Liver (tissue), 3 donors: ENCODE results near the gene DLG4.

Source experiments
- EGR1 ChIP-seq, 2 donors: IDR thresholded peaks; 2 replicates each; pipeline ENCODE4 v1.6.1; 2016 to 2018; ENCODE audit warnings: antibody characterized with exemption in 2 of 2, low read depth in 2 of 2
- FOXA1 ChIP-seq: IDR thresholded peaks from 2 replicates; pipeline ENCODE4 v1.6.1; 2016; ENCODE audit warnings: antibody characterized with exemption
- GABPA ChIP-seq, 2 donors: IDR thresholded peaks in 1 of 2; conservative IDR thresholded peaks in 1 of 2; 2 replicates each; pipeline ENCODE4 v1.6.1; 2016; ENCODE audit warnings: antibody characterized with exemption in 2 of 2, mild to moderate bottlenecking in 1 of 2, moderate library complexity in 1 of 2
- HNF4A ChIP-seq, 2 donors: conservative IDR thresholded peaks; 2 replicates each; pipeline ENCODE4 v1.6.1; 2016; ENCODE audit warnings: antibody characterized with exemption in 2 of 2, mild to moderate bottlenecking in 2 of 2
- HNF4G ChIP-seq: IDR thresholded peaks from 2 replicates; pipeline ENCODE4 v1.6.1; 2016; ENCODE audit warnings: antibody characterized with exemption
- JUND ChIP-seq, 2 donors: IDR thresholded peaks; 2 replicates each; pipeline ENCODE4 v1.6.1; 2016; ENCODE audit warnings: antibody characterized with exemption in 2 of 2
- RAD21 ChIP-seq, 2 donors: IDR thresholded peaks; 2 replicates each; pipeline ENCODE4 v1.6.1; 2016; ENCODE audit warnings: antibody characterized with exemption in 2 of 2, mild to moderate bottlenecking in 2 of 2
- SP1 ChIP-seq: IDR thresholded peaks from 2 replicates; pipeline ENCODE4 v1.6.1; 2018; ENCODE audit warnings: antibody characterized with exemption, mild to moderate bottlenecking
- YY1 ChIP-seq: IDR thresholded peaks from 2 replicates; pipeline ENCODE4 v1.6.1; 2016; ENCODE audit warnings: antibody characterized with exemption, mild to moderate bottlenecking
- TF ChIP-seq, protein P1 (sequence below): IDR thresholded peaks from 2 replicates; pipeline ENCODE4 v1.6.1; 2016; ENCODE audit warnings: antibody characterized with exemption
- TF ChIP-seq, protein P2 (sequence below): fragments of 150-350 bp; IDR thresholded peaks from 2 replicates; pipeline ENCODE4 v1.5.1; 2017; ENCODE audit warnings: improper control_type of control experiment, low read depth, low read length; ENCODE audit not compliant: missing input control
- TF ChIP-seq, protein P3 (sequence below): IDR thresholded peaks from 2 replicates; pipeline ENCODE4 v1.6.1; 2016; ENCODE audit warnings: antibody characterized with exemption, mild to moderate bottlenecking
- donor health status: healthy.
- donor health status: healthy.

DNA sequence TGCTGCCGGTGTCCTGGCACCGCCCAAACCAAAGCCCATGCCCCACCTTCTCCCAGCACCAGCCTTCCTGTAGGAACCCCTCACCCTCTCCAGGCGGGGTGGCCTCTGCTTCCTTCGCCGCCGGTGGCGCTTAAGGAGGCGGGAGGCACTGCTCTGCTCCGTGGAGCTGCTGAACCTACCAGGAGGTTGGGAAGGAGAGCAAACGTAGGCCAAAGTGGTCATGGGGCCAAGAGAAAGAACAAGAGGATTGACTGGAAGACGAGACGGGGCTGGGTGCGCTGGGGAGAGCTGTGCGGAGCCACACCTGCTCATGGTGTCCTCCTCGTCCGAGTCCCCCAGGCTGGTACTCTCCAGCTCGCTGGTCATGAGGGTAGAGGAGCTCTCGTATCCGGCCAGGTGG is 9.9 kb upstream of the DLG4 start:
- TF ChIP-seq, protein P1, sequence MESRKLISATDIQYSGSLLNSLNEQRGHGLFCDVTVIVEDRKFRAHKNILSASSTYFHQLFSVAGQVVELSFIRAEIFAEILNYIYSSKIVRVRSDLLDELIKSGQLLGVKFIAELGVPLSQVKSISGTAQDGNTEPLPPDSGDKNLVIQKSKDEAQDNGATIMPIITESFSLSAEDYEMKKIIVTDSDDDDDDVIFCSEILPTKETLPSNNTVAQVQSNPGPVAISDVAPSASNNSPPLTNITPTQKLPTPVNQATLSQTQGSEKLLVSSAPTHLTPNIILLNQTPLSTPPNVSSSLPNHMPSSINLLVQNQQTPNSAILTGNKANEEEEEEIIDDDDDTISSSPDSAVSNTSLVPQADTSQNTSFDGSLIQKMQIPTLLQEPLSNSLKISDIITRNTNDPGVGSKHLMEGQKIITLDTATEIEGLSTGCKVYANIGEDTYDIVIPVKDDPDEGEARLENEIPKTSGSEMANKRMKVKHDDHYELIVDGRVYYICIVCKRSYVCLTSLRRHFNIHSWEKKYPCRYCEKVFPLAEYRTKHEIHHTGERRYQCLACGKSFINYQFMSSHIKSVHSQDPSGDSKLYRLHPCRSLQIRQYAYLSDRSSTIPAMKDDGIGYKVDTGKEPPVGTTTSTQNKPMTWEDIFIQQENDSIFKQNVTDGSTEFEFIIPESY = no peak
- TF ChIP-seq, protein P2, sequence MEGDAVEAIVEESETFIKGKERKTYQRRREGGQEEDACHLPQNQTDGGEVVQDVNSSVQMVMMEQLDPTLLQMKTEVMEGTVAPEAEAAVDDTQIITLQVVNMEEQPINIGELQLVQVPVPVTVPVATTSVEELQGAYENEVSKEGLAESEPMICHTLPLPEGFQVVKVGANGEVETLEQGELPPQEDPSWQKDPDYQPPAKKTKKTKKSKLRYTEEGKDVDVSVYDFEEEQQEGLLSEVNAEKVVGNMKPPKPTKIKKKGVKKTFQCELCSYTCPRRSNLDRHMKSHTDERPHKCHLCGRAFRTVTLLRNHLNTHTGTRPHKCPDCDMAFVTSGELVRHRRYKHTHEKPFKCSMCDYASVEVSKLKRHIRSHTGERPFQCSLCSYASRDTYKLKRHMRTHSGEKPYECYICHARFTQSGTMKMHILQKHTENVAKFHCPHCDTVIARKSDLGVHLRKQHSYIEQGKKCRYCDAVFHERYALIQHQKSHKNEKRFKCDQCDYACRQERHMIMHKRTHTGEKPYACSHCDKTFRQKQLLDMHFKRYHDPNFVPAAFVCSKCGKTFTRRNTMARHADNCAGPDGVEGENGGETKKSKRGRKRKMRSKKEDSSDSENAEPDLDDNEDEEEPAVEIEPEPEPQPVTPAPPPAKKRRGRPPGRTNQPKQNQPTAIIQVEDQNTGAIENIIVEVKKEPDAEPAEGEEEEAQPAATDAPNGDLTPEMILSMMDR = no peak
- TF ChIP-seq RAD21 (IDR thresholded peaks at IDR 0.05) (no peak), SP1 (no peak), HNF4G (no peak), GABPA (IDR thresholded peaks at IDR 0.05 in 1 of 2, conservative IDR thresholded peaks at IDR 0.05 in 1 of 2) (no peak), FOXA1 (no peak), JUND (IDR thresholded peaks at IDR 0.05) (no peak), EGR1 (IDR thresholded peaks at IDR 0.05; ENCODE audit: low read depth in 2 of 2) (no peak), YY1 (no peak), HNF4A (conservative IDR thresholded peaks at IDR 0.05) (no peak)
- TF ChIP-seq, protein P3, sequence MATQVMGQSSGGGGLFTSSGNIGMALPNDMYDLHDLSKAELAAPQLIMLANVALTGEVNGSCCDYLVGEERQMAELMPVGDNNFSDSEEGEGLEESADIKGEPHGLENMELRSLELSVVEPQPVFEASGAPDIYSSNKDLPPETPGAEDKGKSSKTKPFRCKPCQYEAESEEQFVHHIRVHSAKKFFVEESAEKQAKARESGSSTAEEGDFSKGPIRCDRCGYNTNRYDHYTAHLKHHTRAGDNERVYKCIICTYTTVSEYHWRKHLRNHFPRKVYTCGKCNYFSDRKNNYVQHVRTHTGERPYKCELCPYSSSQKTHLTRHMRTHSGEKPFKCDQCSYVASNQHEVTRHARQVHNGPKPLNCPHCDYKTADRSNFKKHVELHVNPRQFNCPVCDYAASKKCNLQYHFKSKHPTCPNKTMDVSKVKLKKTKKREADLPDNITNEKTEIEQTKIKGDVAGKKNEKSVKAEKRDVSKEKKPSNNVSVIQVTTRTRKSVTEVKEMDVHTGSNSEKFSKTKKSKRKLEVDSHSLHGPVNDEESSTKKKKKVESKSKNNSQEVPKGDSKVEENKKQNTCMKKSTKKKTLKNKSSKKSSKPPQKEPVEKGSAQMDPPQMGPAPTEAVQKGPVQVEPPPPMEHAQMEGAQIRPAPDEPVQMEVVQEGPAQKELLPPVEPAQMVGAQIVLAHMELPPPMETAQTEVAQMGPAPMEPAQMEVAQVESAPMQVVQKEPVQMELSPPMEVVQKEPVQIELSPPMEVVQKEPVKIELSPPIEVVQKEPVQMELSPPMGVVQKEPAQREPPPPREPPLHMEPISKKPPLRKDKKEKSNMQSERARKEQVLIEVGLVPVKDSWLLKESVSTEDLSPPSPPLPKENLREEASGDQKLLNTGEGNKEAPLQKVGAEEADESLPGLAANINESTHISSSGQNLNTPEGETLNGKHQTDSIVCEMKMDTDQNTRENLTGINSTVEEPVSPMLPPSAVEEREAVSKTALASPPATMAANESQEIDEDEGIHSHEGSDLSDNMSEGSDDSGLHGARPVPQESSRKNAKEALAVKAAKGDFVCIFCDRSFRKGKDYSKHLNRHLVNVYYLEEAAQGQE = no peak
